ENCODE results near the gene MCF2L.

Gene MCF2L

DNA sequence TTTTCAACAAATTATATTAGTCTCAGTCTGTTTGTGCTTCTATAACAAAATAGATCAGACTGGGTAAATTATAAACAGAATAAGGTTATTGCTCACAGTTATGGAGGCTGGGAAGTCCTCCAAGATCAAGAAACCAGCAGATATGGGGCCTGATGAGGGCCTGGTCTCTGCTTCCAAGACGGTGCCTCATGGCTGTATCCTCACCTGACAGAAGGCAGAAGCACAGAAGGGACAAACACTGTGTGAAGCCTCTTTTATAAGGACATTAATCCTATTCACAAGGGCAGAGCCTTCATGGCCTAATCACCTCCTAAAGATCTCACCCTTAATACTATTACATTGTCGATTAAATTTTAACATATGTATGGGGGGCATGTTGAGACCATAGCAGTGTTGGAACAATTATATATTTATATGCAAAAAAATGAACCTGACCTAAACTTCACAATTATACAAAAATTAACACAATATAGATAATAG lies 166.3 kb downstream of the MCF2L start:
- in situ Hi-C loops (cut with MboI; ENCODE audit: low sequenced_read_pairs, unreplicated experiment), result no loop called here
- TF ChIP-seq, protein P1, sequence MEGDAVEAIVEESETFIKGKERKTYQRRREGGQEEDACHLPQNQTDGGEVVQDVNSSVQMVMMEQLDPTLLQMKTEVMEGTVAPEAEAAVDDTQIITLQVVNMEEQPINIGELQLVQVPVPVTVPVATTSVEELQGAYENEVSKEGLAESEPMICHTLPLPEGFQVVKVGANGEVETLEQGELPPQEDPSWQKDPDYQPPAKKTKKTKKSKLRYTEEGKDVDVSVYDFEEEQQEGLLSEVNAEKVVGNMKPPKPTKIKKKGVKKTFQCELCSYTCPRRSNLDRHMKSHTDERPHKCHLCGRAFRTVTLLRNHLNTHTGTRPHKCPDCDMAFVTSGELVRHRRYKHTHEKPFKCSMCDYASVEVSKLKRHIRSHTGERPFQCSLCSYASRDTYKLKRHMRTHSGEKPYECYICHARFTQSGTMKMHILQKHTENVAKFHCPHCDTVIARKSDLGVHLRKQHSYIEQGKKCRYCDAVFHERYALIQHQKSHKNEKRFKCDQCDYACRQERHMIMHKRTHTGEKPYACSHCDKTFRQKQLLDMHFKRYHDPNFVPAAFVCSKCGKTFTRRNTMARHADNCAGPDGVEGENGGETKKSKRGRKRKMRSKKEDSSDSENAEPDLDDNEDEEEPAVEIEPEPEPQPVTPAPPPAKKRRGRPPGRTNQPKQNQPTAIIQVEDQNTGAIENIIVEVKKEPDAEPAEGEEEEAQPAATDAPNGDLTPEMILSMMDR (IDR thresholded peaks at IDR 0.05; ENCODE audit: borderline replicate concordance, control extremely low read depth, extremely low read depth, insufficient read depth, missing control alignments), result no peak

DNA sequence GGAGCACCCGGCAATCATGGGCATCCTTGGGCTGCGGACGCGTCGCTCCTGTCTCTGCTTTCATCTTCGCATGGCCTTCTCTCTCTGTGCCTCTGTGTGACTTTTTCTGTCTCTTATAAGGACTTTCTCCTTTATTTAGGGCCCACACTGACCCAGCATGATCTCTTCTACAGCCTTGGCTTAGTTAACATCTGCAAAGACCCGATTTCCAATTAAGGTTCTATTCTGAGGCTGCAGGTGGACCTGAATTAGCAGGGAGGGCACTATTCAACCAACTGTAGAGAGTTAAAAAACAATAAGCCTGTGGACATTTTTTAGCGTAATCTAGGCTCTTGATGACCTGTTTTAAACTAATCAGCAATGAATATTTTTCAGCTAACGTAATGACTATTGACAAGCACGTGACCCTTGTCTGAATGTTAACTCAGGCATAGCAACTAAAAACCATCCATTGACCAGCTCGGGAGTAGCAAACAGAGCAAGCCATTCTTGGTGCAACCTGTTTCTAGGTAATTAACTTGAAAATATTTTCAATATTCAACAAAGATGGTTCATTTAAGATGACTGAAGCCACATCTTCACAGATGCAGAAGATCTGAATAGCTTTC lies 168.8 kb downstream of the MCF2L start:
- in situ Hi-C loops (cut with MboI; ENCODE audit: low sequenced_read_pairs, unreplicated experiment), result no loop called here
- DNase-seq (ENCODE audit: low spot score), result no peak
- TF ChIP-seq, protein P1 (IDR thresholded peaks at IDR 0.05; ENCODE audit: borderline replicate concordance, control extremely low read depth, extremely low read depth, insufficient read depth, missing control alignments), result no peak

More for the DNA sequence above, 166.3 kb downstream of the MCF2L start:
- no peak for DNase-seq (ENCODE audit: low spot score)

DNA sequence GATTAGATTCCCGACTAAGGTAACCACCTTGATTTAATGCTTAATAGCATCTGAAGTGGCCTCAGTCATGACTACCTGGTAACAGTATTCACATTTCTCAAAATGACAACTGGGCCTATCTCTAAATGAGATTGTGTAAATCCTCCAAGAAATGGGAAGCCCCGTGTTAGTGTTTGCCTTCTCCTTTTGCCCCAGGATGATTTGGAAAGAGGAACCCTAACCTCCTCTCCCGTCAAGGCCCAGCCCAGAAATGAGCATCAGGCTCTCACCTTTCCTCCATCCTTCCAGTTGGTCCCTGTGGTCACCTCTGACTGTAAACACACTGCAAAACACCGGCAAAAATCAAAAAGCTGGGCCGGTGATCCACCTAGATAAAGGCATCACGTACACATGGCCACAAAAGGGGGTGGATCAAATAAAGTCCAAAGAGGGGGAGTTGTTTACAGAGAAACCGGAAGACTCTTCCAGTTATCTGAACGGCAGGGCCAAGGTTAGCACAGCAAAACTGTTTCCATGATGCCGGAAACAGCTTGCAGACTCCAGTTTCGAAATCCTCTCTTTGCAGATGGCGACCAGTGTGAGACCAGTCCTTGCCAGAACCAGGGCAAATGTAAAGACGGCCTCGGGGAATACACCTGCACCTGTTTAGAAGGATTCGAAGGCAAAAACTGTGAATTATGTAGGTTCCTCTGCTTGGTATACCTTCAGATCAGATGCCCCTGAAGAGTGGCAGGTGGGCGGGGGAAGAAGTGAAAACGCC lies 170.0 kb downstream of the MCF2L start:
- TF ChIP-seq, protein P1 (IDR thresholded peaks at IDR 0.05; ENCODE audit: borderline replicate concordance, control extremely low read depth, extremely low read depth, insufficient read depth, missing control alignments), result no peak
- in situ Hi-C loops (cut with MboI; ENCODE audit: low sequenced_read_pairs, unreplicated experiment), result no loop called here
- DNase-seq (ENCODE audit: low spot score), result no peak

DNA sequence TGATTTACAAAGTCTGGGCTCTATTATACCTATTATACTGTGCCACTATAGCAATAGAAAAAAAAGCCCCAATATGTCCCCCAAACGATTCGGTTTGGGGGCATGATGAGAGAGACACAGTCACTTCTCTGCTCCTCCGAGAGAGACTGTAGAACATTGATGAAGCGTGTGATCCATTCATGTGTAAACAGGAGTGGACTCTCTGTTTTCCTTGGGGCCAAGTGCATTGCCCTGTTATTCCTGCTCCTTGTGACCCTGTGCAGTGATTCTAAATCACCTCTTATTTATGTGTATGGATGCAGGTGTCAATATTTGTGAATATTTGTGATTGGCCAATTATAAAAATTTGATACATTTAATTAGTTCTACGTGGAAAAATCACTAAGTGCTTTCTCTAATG lies 170.6 kb downstream of the MCF2L start:
- no peak for DNase-seq (ENCODE audit: low spot score)
- TF ChIP-seq, protein P1 (IDR thresholded peaks at IDR 0.05; ENCODE audit: borderline replicate concordance, control extremely low read depth, extremely low read depth, insufficient read depth, missing control alignments), result no peak
- in situ Hi-C loops (cut with MboI; ENCODE audit: low sequenced_read_pairs, unreplicated experiment), result no loop called here

DNA sequence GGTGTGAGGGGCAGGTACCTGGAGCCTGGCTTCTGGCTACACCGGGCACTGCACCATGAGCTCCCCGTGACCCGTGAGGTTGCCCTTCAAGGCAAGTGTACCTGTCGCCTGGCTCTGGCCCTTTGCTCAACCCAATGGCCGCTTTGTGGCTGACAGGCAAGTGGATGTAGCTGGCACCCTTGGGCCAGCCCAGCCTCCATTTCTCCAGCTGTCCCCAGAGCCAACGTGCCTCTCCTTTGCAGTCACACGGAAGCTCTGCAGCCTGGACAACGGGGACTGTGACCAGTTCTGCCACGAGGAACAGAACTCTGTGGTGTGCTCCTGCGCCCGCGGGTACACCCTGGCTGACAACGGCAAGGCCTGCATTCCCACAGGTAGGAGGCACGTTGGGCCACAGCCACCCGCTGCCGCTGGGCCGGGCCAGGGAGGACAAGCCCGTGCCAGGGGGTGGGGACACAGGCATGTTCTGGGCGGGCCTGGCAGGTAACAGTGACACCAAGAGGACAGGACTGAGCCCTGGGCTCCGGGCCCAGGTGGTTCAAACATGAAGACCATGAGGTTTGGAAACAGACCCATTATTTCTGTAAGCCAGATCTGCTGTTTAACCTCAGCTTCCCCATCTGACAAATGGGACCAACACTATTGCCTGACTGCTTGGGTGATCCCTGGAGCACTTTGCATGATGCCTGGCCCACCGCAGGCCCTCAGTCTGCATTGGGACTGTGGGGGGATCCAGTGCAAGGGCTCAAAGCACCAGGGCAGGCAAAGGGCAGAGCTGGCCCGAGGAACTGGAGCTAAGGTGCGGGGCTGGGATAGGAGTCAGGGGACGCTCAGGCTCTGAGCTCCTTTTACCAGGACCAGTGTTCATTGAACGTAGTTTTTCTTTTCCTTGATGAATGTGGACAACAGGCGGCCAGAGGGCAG lies 171.9 kb downstream of the MCF2L start:
- in situ Hi-C loops (cut with MboI; ENCODE audit: low sequenced_read_pairs, unreplicated experiment), result no loop called here
- DNase-seq (ENCODE audit: low spot score), result no peak
- TF ChIP-seq, protein P1 (IDR thresholded peaks at IDR 0.05; ENCODE audit: borderline replicate concordance, control extremely low read depth, extremely low read depth, insufficient read depth, missing control alignments), result no peak

DNA sequence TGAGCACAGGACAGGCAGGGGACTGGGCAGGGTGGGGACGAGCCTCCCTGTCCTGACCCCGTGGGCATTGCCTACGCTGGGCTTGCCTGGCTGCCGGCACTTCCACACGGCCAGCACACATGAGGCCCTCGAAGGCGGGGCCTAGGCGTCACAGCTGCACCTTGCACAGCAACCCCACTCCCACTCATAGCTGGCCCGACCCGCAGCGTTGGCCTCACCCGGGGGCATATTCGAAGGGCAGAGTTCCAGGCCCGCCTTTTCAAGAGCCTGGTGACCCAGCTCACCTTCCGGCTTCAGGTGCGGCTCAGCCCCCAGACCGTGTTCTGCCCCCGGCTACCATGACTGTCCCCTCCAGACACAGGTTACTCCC lies 172.6 kb downstream of the MCF2L start:
- TF ChIP-seq, protein P1 (IDR thresholded peaks at IDR 0.05; ENCODE audit: borderline replicate concordance, control extremely low read depth, extremely low read depth, insufficient read depth, missing control alignments), result no peak
- in situ Hi-C loops (cut with MboI; ENCODE audit: low sequenced_read_pairs, unreplicated experiment), result no loop called here
- DNase-seq (ENCODE audit: low spot score), result no peak
